GM18907 (cell line): ENCODE data around the gene TTC28.

ENCODE experiments used
- ATAC-seq: cut with Tn5 transposase; IDR thresholded peaks from one replicate; pipeline ENCODE4 v1.9.1; 2021; ENCODE audit warnings: mild to moderate bottlenecking, moderate library complexity; ENCODE audit not compliant: unreplicated experiment

The TTC28 gene

GRCh38 chr22:28017859-28018258 lies 661.8 kb downstream of the TTC28 start:
- ATAC-seq, result no peak

GRCh38 chr22:28017558-28017820 lies 662.2 kb downstream of the TTC28 start:
- no peak for ATAC-seq

GRCh38 chr22:28016781-28017557 lies 662.7 kb downstream of the TTC28 start:
- no peak for ATAC-seq

- ATAC-seq, result no peak
Observed at GRCh38 chr22:28015676-28016601, 663.7 kb downstream of the TTC28 start.

- no peak for ATAC-seq
Observed at GRCh38 chr22:28015046-28015425, 664.6 kb downstream of the TTC28 start.

- no peak for ATAC-seq
Observed at GRCh38 chr22:28014211-28015045, 665.2 kb downstream of the TTC28 start.

GRCh38 chr22:28013611-28014010 lies 666.0 kb downstream of the TTC28 start:
- ATAC-seq, result no peak

GRCh38 chr22:28012832-28013460 lies 666.7 kb downstream of the TTC28 start:
- no peak for ATAC-seq

GRCh38 chr22:28009272-28009827 lies 670.3 kb downstream of the TTC28 start:
- ATAC-seq, result no peak

- ATAC-seq, result no peak
Observed at GRCh38 chr22:28008649-28009048, 671.0 kb downstream of the TTC28 start.

GRCh38 chr22:28008056-28008455 lies 671.6 kb downstream of the TTC28 start:
- no peak for ATAC-seq

GRCh38 chr22:28006271-28006670 lies 673.4 kb downstream of the TTC28 start:
- no peak for ATAC-seq

GRCh38 chr22:28005513-28005912 lies 674.1 kb downstream of the TTC28 start:
- no peak for ATAC-seq

GRCh38 chr22:28004021-28004420 lies 675.6 kb downstream of the TTC28 start:
- no peak for ATAC-seq

GRCh38 chr22:28002863-28003565 lies 676.6 kb downstream of the TTC28 start:
- ATAC-seq, result no peak

GRCh38 chr22:28002181-28002700 lies 677.4 kb downstream of the TTC28 start:
- ATAC-seq, result no peak

GRCh38 chr22:28001171-28001835 lies 678.3 kb downstream of the TTC28 start:
- ATAC-seq, result no peak

GRCh38 chr22:28000361-28000760 lies 679.3 kb downstream of the TTC28 start:
- no peak for ATAC-seq

GRCh38 chr22:27999876-28000275 lies 679.8 kb downstream of the TTC28 start:
- ATAC-seq, result no peak
